Thyroid gland (tissue), 4 donors: ENCODE results near the gene UBAP1. TPM values are rescaled to one million over a fixed set of nuclear protein-coding genes. Genes with fewer than 3 reads are reported as not detected.
"Not testable (repeated sequence)": the region's sequence is repeated elsewhere in the genome, so short reads cannot be mapped to it uniquely, and the experiment has no call there.

Source experiments
- DNase-seq, 2 donors: peaks; one replicate each; pipeline ENCODE4 v3.0.0-alpha.2; 2019
- H3K27ac ChIP-seq, 3 donors: fragments of 200-600 bp; sonication (generic); 1 replicate in 2 of 3; 2 replicates in 1 of 3; pipeline ENCODE4 v1.5.1; 2016 to 2019; ENCODE audit warnings: mild to moderate bottlenecking in 1 of 3, moderate library complexity in 1 of 3
- H3K27me3 ChIP-seq: fragments of 200-600 bp; sonication (generic); one replicate; pipeline ENCODE4 v1.5.1; 2019
- H3K36me3 ChIP-seq, 2 donors: fragments of 200-600 bp; sonication (generic); one replicate each; pipeline ENCODE4 v1.5.1; 2016 to 2019
- H3K4me1 ChIP-seq, 2 donors: fragments of 200-600 bp; sonication (generic); one replicate each; pipeline ENCODE4 v1.5.1; 2017 to 2019
- H3K4me3 ChIP-seq, 3 donors: fragments of 200-600 bp; sonication (generic); replicated peaks in 1 of 3; 1 replicate in 2 of 3; 2 replicates in 1 of 3; pipeline ENCODE4 v1.5.1; 2016; ENCODE audit warnings: mild to moderate bottlenecking in 1 of 3
- H3K9me3 ChIP-seq: fragments of 200-600 bp; sonication (generic); one replicate; pipeline ENCODE4 v1.5.1; 2017
- CTCF ChIP-seq, 6 experiments: fragments of 200-600 bp in 3 of 6; fragments of 450-650 bp in 3 of 6; sonication (generic) in 3 of 6; IDR thresholded peaks; one replicate each; pipeline ENCODE4 v1.5.1; 2016 to 2019; ENCODE audit warnings: antibody characterized with exemption in 6 of 6, mild to moderate bottlenecking in 2 of 6, inconsistent platforms in 1 of 6, moderate library complexity in 1 of 6
- POLR2A ChIP-seq, 2 donors: fragments of 450-650 bp; IDR thresholded peaks; one replicate each; pipeline ENCODE4 v1.6.1; 2017; ENCODE audit warnings: antibody characterized with exemption in 2 of 2, mild to moderate bottlenecking in 2 of 2, moderate library complexity in 1 of 2
- WGBS, 2 donors: methylation state at CpG; one replicate each; pipeline ENCODE4 v1.1.5; 2017; 5-methylcytosine and 5-hydroxymethylcytosine counted together
- intact Hi-C: fragments of 100-400 bp; cut with DNase I; formaldehyde crosslinking; loops from one replicate; pipeline ENCODE4 v1.15.1; 2023
- small RNA-seq: library from RNA; depleted of rRNA; stranded (forward); fragments of <200 nt; gene quantifications from one replicate; pipeline ENCODE3, GENCODE V24; 2016
- total RNA-seq, 4 donors: library from RNA; depleted of rRNA; stranded (reverse); fragments of >200 nt; gene quantifications; one replicate each; pipeline ENCODE4 v1.2.3, GENCODE V29; 2016

The UBAP1 gene
- total RNA-seq, 4 donors from 2014 or later = 41.3 to 50.5 (median 44.8) TPM

GRCh38 chr9:34291023-34291422 is 112.2 kb downstream of the UBAP1 start:
- Histone ChIP-seq H3K27me3 (no peaks in the 10 kb centered on the region), H3K36me3 (no peaks in the 10 kb centered on the region), H3K4me1 (no peaks in the 10 kb centered on the region), H3K27ac (no peak overlapping the region), H3K4me3 (no peak overlapping the region), H3K9me3 (no peaks in the 10 kb centered on the region)
- 92 to 95% methylated on average over 2 of the region's 2 CpGs for WGBS, 2 donors
- intact Hi-C loops = no loop called here
- TF ChIP-seq POLR2A (IDR thresholded peaks at IDR 0.05) = no peak
- no peak for TF ChIP-seq CTCF (IDR thresholded peaks at IDR 0.05)
- no peak for DNase-seq

GRCh38 chr9:34291423-34291822 is 112.6 kb downstream of the UBAP1 start:
- no peaks in the 10 kb centered on the region for H3K27me3 ChIP-seq
- H3K4me3 ChIP-seq = no peak overlapping the region
- no peak overlapping the region for H3K27ac ChIP-seq
- 95 to 98% methylated on average over 2 of the region's 2 CpGs for WGBS, 2 donors
- H3K4me1 ChIP-seq = no peaks in the 10 kb centered on the region
- no peak for TF ChIP-seq POLR2A (IDR thresholded peaks at IDR 0.05)
- no peak for TF ChIP-seq CTCF (IDR thresholded peaks at IDR 0.05)
- DNase-seq = no peak
- H3K9me3 ChIP-seq = no peaks in the 10 kb centered on the region
- H3K36me3 ChIP-seq = no peaks in the 10 kb centered on the region
- intact Hi-C loops = no loop called here

GRCh38 chr9:34292552-34292951 is 113.7 kb downstream of the UBAP1 start:
- no peak for DNase-seq
- Histone ChIP-seq H3K4me1 (no peaks in the 10 kb centered on the region), H3K27me3 (no peaks in the 10 kb centered on the region), H3K9me3 (no peaks in the 10 kb centered on the region), H3K4me3 (no peak overlapping the region), H3K27ac (no peak overlapping the region), H3K36me3 (no peaks in the 10 kb centered on the region)
- intact Hi-C loops = no loop called here
- TF ChIP-seq POLR2A (IDR thresholded peaks at IDR 0.05) = no peak
- no peak for TF ChIP-seq CTCF (IDR thresholded peaks at IDR 0.05)
- WGBS, 2 donors = 64 to 71% methylated on average over 2 of the region's 2 CpGs

- DNase-seq, intact Hi-C loops, H3K36me3 ChIP-seq, H3K4me1 ChIP-seq, H3K27me3 ChIP-seq, H3K4me3 ChIP-seq, H3K9me3 ChIP-seq, H3K27ac ChIP-seq: not testable (repeated sequence)
- WGBS, 2 donors = 91 to 92% methylated on average over 7 of the region's 7 CpGs
These were observed 122.2 kb downstream of the UBAP1 start for GRCh38 chr9:34301064-34301463.

Small RNA genes within 50 kb of the gene (small RNA-seq; reads per million reads assigned to genes)
- not detected for gene AL353662.3
- not detected for gene RNA5SP282
- gene RNU2-50P = not detected

Other genes starting within 250 kb of the UBAP1 start
- 10 to 100 TPM; 30.3 to 48.5 (median 35.5) TPM for gene UBAP2, start 130.2 kb upstream of the UBAP1 start, total RNA-seq
- 10 to 100 TPM; 28.1 to 32.5 (median 31.6) TPM for gene DCAF12, start 52.3 kb upstream of the UBAP1 start, total RNA-seq
- gene KIF24, start 150.2 kb downstream of the UBAP1 start, total RNA-seq = 1 to 10 TPM; 1.7 to 7.8 (median 4.6) TPM
- 1 to 10 TPM; 3.0 to 8.7 (median 4.8) TPM for gene NUDT2, start 150.5 kb downstream of the UBAP1 start, total RNA-seq
- 1 to 10 TPM; 3.2 to 9.2 (median 6.0) TPM for gene MYORG, start 197.9 kb downstream of the UBAP1 start, total RNA-seq